Natural killer cell (primary cell): ENCODE measurements around the gene CRYBB2. TPM values are rescaled to one million over a fixed set of nuclear protein-coding genes. Genes with fewer than 3 reads are reported as not detected.

ENCODE experiments used
- ATAC-seq, 3 donors: fragments of 150-1000 bp in 2 of 3; fragments of 200-7000 bp in 1 of 3; cut with Tn5 transposase; 1 replicate in 1 of 3; 2 replicates in 2 of 3; pipeline ENCODE4 v1.10.0; 2021; ENCODE audit warnings: mild to moderate bottlenecking in 2 of 3, moderate library complexity in 2 of 3
- DNase-seq, 2 donors: peaks; one replicate each; pipeline versions ENCODE4 v3.0.0 to v3.0.0-alpha.2; 2013 to 2021; ENCODE audit warnings: mixed read lengths in 1 of 2
- H3K27ac ChIP-seq: one replicate; pipeline ENCODE4 v1.5.1; 2013; ENCODE audit warnings: mild to moderate bottlenecking, low read length
- H3K27me3 ChIP-seq: one replicate; pipeline ENCODE4 v1.6.1; 2013; ENCODE audit warnings: low read length; ENCODE audit not compliant: control insufficient read depth, insufficient read depth
- H3K36me3 ChIP-seq: one replicate; pipeline ENCODE4 v1.6.1; 2013; ENCODE audit warnings: low read length; ENCODE audit not compliant: control insufficient read depth, insufficient read depth
- H3K4me1 ChIP-seq: one replicate; pipeline ENCODE4 v1.6.1; 2013; ENCODE audit warnings: low read length; ENCODE audit not compliant: control insufficient read depth, insufficient read depth
- H3K4me3 ChIP-seq: one replicate; pipeline ENCODE4 v1.5.1; 2013; ENCODE audit warnings: low read length
- H3K9me3 ChIP-seq: one replicate; pipeline ENCODE4 v1.6.1; 2013; ENCODE audit warnings: low read length; ENCODE audit not compliant: control insufficient read depth, insufficient read depth
- H3K27ac Mint-ChIP-seq, 2 donors: one replicate each; pipeline ENCODE4 v1.8.0; 2022; ENCODE audit warnings: mild to moderate bottlenecking in 2 of 2, mixed read lengths in 2 of 2, moderate library complexity in 1 of 2
- H3K27me3 Mint-ChIP-seq, 2 donors: one replicate each; pipeline ENCODE4 v1.8.0; 2022; ENCODE audit warnings: low read depth in 2 of 2, mixed read lengths in 2 of 2
- H3K36me3 Mint-ChIP-seq: one replicate; pipeline ENCODE4 v1.8.0; 2022; ENCODE audit warnings: mixed read lengths
- H3K4me1 Mint-ChIP-seq, 2 donors: one replicate each; pipeline ENCODE4 v1.8.0; 2022; ENCODE audit warnings: mixed read lengths in 2 of 2
- H3K4me3 Mint-ChIP-seq: one replicate; pipeline ENCODE4 v1.8.0; 2022; ENCODE audit warnings: mild to moderate bottlenecking, moderate library complexity, mixed read lengths
- H3K9me3 Mint-ChIP-seq, 2 donors: one replicate each; pipeline ENCODE4 v1.8.0; 2022; ENCODE audit warnings: mixed read lengths in 2 of 2
- WGBS: methylation state at CpG from one replicate; pipeline ENCODE4 v1.1.7; 2013; ENCODE audit warnings: missing lambda C conversion rate; ENCODE audit not compliant: insufficient coverage; 5-methylcytosine and 5-hydroxymethylcytosine counted together
- intact Hi-C: fragments of 100-400 bp; cut with micrococcal nuclease; formaldehyde crosslinking; loops from one replicate; pipeline ENCODE4 v1.14.2; 2022
- total RNA-seq, 4 donors: library from RNA; stranded (reverse); fragments of 120-200 nt in 1 of 4; gene quantifications; one replicate each; pipeline versions ENCODE4 v1.2.3 to v1.2.4, GENCODE V29; 2013 to 2022
- TF ChIP-seq, protein P1 (sequence below): fragments of 200-600 bp; IDR thresholded peaks from one replicate; pipeline ENCODE4 v1.8.0; 2022; ENCODE audit warnings: antibody characterized with exemption

The CRYBB2 gene
- total RNA-seq, 3 donors from 2014 or later (not counting 1 experiment from before 2014, with no cell fraction given): not detected

GRCh38 chr22:25182131-25183110, 37.0 kb upstream of the CRYBB2 start:
- Histone ChIP-seq H3K27me3 (no peaks in the 10 kb centered on the region), H3K9me3 (peaks cover 7% of the 10 kb centered on the region), H3K4me3 (no peak overlapping the region), H3K36me3 (no peaks in the 10 kb centered on the region), H3K4me1 (peaks cover 2% of the 10 kb centered on the region), H3K27ac (no peak overlapping the region)
- DNase-seq (no peak), ATAC-seq (no peak)
- H3K4me3 Mint-ChIP-seq: no peak overlapping the region
- no peaks in the 10 kb centered on the region for H3K4me1 Mint-ChIP-seq
- no peak overlapping the region for H3K27ac Mint-ChIP-seq
- peaks cover 0 to 4% of the 10 kb centered on the region in 2 donors for H3K9me3 Mint-ChIP-seq
- H3K36me3 Mint-ChIP-seq: peaks cover 8% of the 10 kb centered on the region
- intact Hi-C loops: no loop called here
- TF ChIP-seq, protein P1, sequence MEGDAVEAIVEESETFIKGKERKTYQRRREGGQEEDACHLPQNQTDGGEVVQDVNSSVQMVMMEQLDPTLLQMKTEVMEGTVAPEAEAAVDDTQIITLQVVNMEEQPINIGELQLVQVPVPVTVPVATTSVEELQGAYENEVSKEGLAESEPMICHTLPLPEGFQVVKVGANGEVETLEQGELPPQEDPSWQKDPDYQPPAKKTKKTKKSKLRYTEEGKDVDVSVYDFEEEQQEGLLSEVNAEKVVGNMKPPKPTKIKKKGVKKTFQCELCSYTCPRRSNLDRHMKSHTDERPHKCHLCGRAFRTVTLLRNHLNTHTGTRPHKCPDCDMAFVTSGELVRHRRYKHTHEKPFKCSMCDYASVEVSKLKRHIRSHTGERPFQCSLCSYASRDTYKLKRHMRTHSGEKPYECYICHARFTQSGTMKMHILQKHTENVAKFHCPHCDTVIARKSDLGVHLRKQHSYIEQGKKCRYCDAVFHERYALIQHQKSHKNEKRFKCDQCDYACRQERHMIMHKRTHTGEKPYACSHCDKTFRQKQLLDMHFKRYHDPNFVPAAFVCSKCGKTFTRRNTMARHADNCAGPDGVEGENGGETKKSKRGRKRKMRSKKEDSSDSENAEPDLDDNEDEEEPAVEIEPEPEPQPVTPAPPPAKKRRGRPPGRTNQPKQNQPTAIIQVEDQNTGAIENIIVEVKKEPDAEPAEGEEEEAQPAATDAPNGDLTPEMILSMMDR: no peak
- 91% methylated on average over 9 of the region's 10 CpGs for WGBS
- peaks cover 0 to 3% of the 10 kb centered on the region in 2 donors for H3K27me3 Mint-ChIP-seq

DNA sequence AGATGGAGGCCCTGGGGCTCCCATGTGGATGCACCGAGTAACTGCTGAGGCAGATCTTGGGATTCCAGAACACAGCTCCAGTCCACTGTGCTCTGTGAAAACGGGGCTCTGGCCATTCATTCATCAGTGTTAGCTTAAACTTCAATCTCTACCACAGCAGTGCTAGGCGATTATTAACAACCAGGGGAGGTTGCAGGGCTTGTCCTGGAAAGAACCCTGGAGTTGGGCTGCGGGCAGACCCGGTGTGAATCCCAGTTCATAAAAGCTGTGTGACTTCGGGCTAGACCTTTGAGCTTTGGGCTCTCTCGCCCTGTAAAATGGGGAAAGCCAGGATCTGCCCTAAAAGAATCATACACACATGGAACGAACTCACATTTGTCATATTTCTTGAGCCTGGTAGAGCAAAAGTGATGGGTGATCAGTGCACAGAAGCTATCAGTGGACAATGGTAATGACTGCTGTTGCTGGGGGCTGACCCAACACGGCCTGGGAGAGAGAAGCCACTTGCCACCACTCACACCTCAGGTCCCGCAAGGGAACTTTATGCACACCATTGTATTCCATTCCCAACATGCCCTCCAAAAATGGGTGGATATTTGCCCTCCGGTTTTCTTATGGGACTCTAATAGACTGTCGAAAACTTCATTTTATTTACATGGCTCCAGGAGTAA, 35.4 kb upstream of the CRYBB2 start:
- Mint-ChIP-seq H3K4me1 (no peaks in the 10 kb centered on the region), H3K27me3 (peaks cover 0 to 3% of the 10 kb centered on the region in 2 donors), H3K27ac (no peak overlapping the region), H3K36me3 (peaks cover 8% of the 10 kb centered on the region), H3K4me3 (no peak overlapping the region), H3K9me3 (peaks cover 0 to 4% of the 10 kb centered on the region in 2 donors)
- H3K4me3 ChIP-seq: no peak overlapping the region
- H3K9me3 ChIP-seq: peaks cover 7% of the 10 kb centered on the region
- intact Hi-C loops: no loop called here
- no peak overlapping the region for H3K27ac ChIP-seq
- ATAC-seq (no peak), DNase-seq (no peak)
- TF ChIP-seq, protein P1: no peak
- no peaks in the 10 kb centered on the region for H3K27me3 ChIP-seq
- no peaks in the 10 kb centered on the region for H3K4me1 ChIP-seq
- WGBS: 88% methylated on average over 12 of the region's 12 CpGs
- no peaks in the 10 kb centered on the region for H3K36me3 ChIP-seq

GRCh38 chr22:25186140-25186539, 33.3 kb upstream of the CRYBB2 start:
- TF ChIP-seq, protein P1: no peak
- no peaks in the 10 kb centered on the region for H3K9me3 Mint-ChIP-seq
- DNase-seq (no peak), ATAC-seq (no peak)
- H3K27me3 Mint-ChIP-seq: peaks cover 0 to 3% of the 10 kb centered on the region in 2 donors
- Histone ChIP-seq H3K4me3 (no peak overlapping the region), H3K27me3 (no peaks in the 10 kb centered on the region), H3K27ac (no peak overlapping the region), H3K36me3 (no peaks in the 10 kb centered on the region), H3K4me1 (no peaks in the 10 kb centered on the region), H3K9me3 (no peaks in the 10 kb centered on the region)
- H3K36me3 Mint-ChIP-seq: no peaks in the 10 kb centered on the region
- 81% methylated on average over 3 of the region's 3 CpGs for WGBS
- no peaks in the 10 kb centered on the region for H3K4me1 Mint-ChIP-seq
- no peak overlapping the region for H3K4me3 Mint-ChIP-seq
- no peak overlapping the region for H3K27ac Mint-ChIP-seq
- intact Hi-C loops: no loop called here
